ENCODE measurements around the gene KCNQ2.

KCNQ2 gene

GRCh38 chr20:63444548-63444947, 27.9 kb downstream of the KCNQ2 start:
- no peak overlapping the region for H3K4me3 ChIP-seq (ENCODE audit: low read length)
- DNase-seq, result no peak
- no peak overlapping the region for H2BK15ac ChIP-seq (replicated peaks; ENCODE audit: low read depth)
- H3K79me2 ChIP-seq (ENCODE audit: control insufficient read depth, insufficient read depth, low read length), result peaks cover 2% of the 10 kb centered on the region
- H3K23ac ChIP-seq (ENCODE audit: low read length), result no peak overlapping the region
- no peak overlapping the region for H3K18ac ChIP-seq (ENCODE audit: low read length)
- no peak overlapping the region for H3K4ac ChIP-seq (ENCODE audit: low read depth, low read length)
- no peak overlapping the region for H2AK5ac ChIP-seq (ENCODE audit: low read length)
- H2BK5ac ChIP-seq (ENCODE audit: low read length), result no peak overlapping the region
- peaks cover 6% of the 10 kb centered on the region for H3K79me1 ChIP-seq (ENCODE audit: low read length)
- H4K8ac ChIP-seq (ENCODE audit: low read depth, low read length), result no peak overlapping the region
- no peak overlapping the region for H2BK120ac ChIP-seq (ENCODE audit: low read depth, low read length)
- H3K56ac ChIP-seq (ENCODE audit: low read length), result no peak overlapping the region
- WGBS (ENCODE audit: extremely low coverage, insufficient coverage, low lambda C conversion rate), result no CpG with 5 or more reads among the region's 24 CpGs
- H3K27me3 ChIP-seq (ENCODE audit: insufficient read depth, low read length, poor library complexity), result no peaks in the 10 kb centered on the region
- no peak overlapping the region for H4K5ac ChIP-seq (ENCODE audit: low read length)
- H3K27ac ChIP-seq (ENCODE audit: low read depth, low read length), result no peak overlapping the region
- no peaks in the 10 kb centered on the region for H3K4me1 ChIP-seq (ENCODE audit: control insufficient read depth, low read depth, low read length)
- no peaks in the 10 kb centered on the region for H3K36me3 ChIP-seq (ENCODE audit: control insufficient read depth, insufficient read depth, low read length)
- no peak overlapping the region for H3K9ac ChIP-seq (ENCODE audit: low read length)
- no peak overlapping the region for H3K4me2 ChIP-seq (ENCODE audit: low read length)

- H3K56ac ChIP-seq (ENCODE audit: low read length), result no peak overlapping the region
- WGBS (ENCODE audit: extremely low coverage, insufficient coverage, low lambda C conversion rate), result no CpG with 5 or more reads among the region's 25 CpGs
- H2BK15ac ChIP-seq (replicated peaks; ENCODE audit: low read depth), result no peak overlapping the region
- H3K18ac ChIP-seq (ENCODE audit: low read length), result no peak overlapping the region
- no peak overlapping the region for H3K4ac ChIP-seq (ENCODE audit: low read depth, low read length)
- H2BK120ac ChIP-seq (ENCODE audit: low read depth, low read length), result no peak overlapping the region
- no peak overlapping the region for H4K8ac ChIP-seq (ENCODE audit: low read depth, low read length)
- no peak overlapping the region for H3K27ac ChIP-seq (ENCODE audit: low read depth, low read length)
- no peak for DNase-seq
- no peak overlapping the region for H2BK5ac ChIP-seq (ENCODE audit: low read length)
- no peaks in the 10 kb centered on the region for H3K4me1 ChIP-seq (ENCODE audit: control insufficient read depth, low read depth, low read length)
- H3K4me2 ChIP-seq (ENCODE audit: low read length), result no peak overlapping the region
- H4K5ac ChIP-seq (ENCODE audit: low read length), result no peak overlapping the region
- peaks cover 3% of the 10 kb centered on the region for H3K79me1 ChIP-seq (ENCODE audit: low read length)
- no peaks in the 10 kb centered on the region for H3K36me3 ChIP-seq (ENCODE audit: control insufficient read depth, insufficient read depth, low read length)
- no peak overlapping the region for H3K4me3 ChIP-seq (ENCODE audit: low read length)
- no peaks in the 10 kb centered on the region for H3K27me3 ChIP-seq (ENCODE audit: insufficient read depth, low read length, poor library complexity)
- H3K79me2 ChIP-seq (ENCODE audit: control insufficient read depth, insufficient read depth, low read length), result peaks cover 2% of the 10 kb centered on the region
- H2AK5ac ChIP-seq (ENCODE audit: low read length), result no peak overlapping the region
- no peak overlapping the region for H3K9ac ChIP-seq (ENCODE audit: low read length)
- no peak overlapping the region for H3K23ac ChIP-seq (ENCODE audit: low read length)
Observed at GRCh38 chr20:63443606-63444395, 28.7 kb downstream of the KCNQ2 start.

GRCh38 chr20:63442100-63442493, 30.4 kb downstream of the KCNQ2 start:
- peak; percentile 76 for DNase-seq
- Histone ChIP-seq H3K4me3 (ENCODE audit: low read length) (no peak overlapping the region), H3K56ac (ENCODE audit: low read length) (peak overlapping the region; percentile 8), H3K18ac (ENCODE audit: low read length) (no peak overlapping the region), H3K79me1 (ENCODE audit: low read length) (peaks cover 2% of the 10 kb centered on the region), H2BK120ac (ENCODE audit: low read depth, low read length) (no peak overlapping the region), H3K4ac (ENCODE audit: low read depth, low read length) (no peak overlapping the region), H2BK15ac (replicated peaks; ENCODE audit: low read depth) (no peak overlapping the region), H3K9ac (ENCODE audit: low read length) (no peak overlapping the region), H3K23ac (ENCODE audit: low read length) (no peak overlapping the region), H4K5ac (ENCODE audit: low read length) (no peak overlapping the region), H3K36me3 (ENCODE audit: control insufficient read depth, insufficient read depth, low read length) (no peaks in the 10 kb centered on the region), H3K27ac (ENCODE audit: low read depth, low read length) (no peak overlapping the region), H2AK5ac (ENCODE audit: low read length) (no peak overlapping the region), H3K4me1 (ENCODE audit: control insufficient read depth, low read depth, low read length) (no peaks in the 10 kb centered on the region), H2BK5ac (ENCODE audit: low read length) (no peak overlapping the region), H3K4me2 (ENCODE audit: low read length) (no peak overlapping the region), H3K27me3 (ENCODE audit: insufficient read depth, low read length, poor library complexity) (no peaks in the 10 kb centered on the region), H4K8ac (ENCODE audit: low read depth, low read length) (no peak overlapping the region), H3K79me2 (ENCODE audit: control insufficient read depth, insufficient read depth, low read length) (peaks cover 2% of the 10 kb centered on the region)
- no CpG with 5 or more reads among the region's 11 CpGs for WGBS (ENCODE audit: extremely low coverage, insufficient coverage, low lambda C conversion rate)

GRCh38 chr20:63441136-63442099, 31.0 kb downstream of the KCNQ2 start:
- H3K18ac ChIP-seq (ENCODE audit: low read length), result no peak overlapping the region
- H4K8ac ChIP-seq (ENCODE audit: low read depth, low read length), result no peak overlapping the region
- no peak overlapping the region for H2AK5ac ChIP-seq (ENCODE audit: low read length)
- H3K4me1 ChIP-seq (ENCODE audit: control insufficient read depth, low read depth, low read length), result no peaks in the 10 kb centered on the region
- H3K4me2 ChIP-seq (ENCODE audit: low read length), result no peak overlapping the region
- H2BK5ac ChIP-seq (ENCODE audit: low read length), result no peak overlapping the region
- H3K56ac ChIP-seq (ENCODE audit: low read length), result peak overlapping the region; percentile 8
- no peak overlapping the region for H3K4ac ChIP-seq (ENCODE audit: low read depth, low read length)
- WGBS (ENCODE audit: extremely low coverage, insufficient coverage, low lambda C conversion rate), result no CpG with 5 or more reads among the region's 22 CpGs
- peaks cover 2% of the 10 kb centered on the region for H3K79me1 ChIP-seq (ENCODE audit: low read length)
- H4K5ac ChIP-seq (ENCODE audit: low read length), result no peak overlapping the region
- H3K27me3 ChIP-seq (ENCODE audit: insufficient read depth, low read length, poor library complexity), result no peaks in the 10 kb centered on the region
- H2BK15ac ChIP-seq (replicated peaks; ENCODE audit: low read depth), result no peak overlapping the region
- H3K23ac ChIP-seq (ENCODE audit: low read length), result no peak overlapping the region
- peaks cover 2% of the 10 kb centered on the region for H3K79me2 ChIP-seq (ENCODE audit: control insufficient read depth, insufficient read depth, low read length)
- no peak for DNase-seq
- no peak overlapping the region for H3K4me3 ChIP-seq (ENCODE audit: low read length)
- H3K36me3 ChIP-seq (ENCODE audit: control insufficient read depth, insufficient read depth, low read length), result no peaks in the 10 kb centered on the region
- no peak overlapping the region for H3K9ac ChIP-seq (ENCODE audit: low read length)
- no peak overlapping the region for H2BK120ac ChIP-seq (ENCODE audit: low read depth, low read length)
- no peak overlapping the region for H3K27ac ChIP-seq (ENCODE audit: low read depth, low read length)

GRCh38 chr20:63440366-63440955, 32.0 kb downstream of the KCNQ2 start:
- no peak overlapping the region for H2AK5ac ChIP-seq (ENCODE audit: low read length)
- no peaks in the 10 kb centered on the region for H3K27me3 ChIP-seq (ENCODE audit: insufficient read depth, low read length, poor library complexity)
- WGBS (ENCODE audit: extremely low coverage, insufficient coverage, low lambda C conversion rate), result no CpG with 5 or more reads among the region's 26 CpGs
- H4K8ac ChIP-seq (ENCODE audit: low read depth, low read length), result no peak overlapping the region
- H3K4me1 ChIP-seq (ENCODE audit: control insufficient read depth, low read depth, low read length), result no peaks in the 10 kb centered on the region
- H3K79me1 ChIP-seq (ENCODE audit: low read length), result peaks cover 2% of the 10 kb centered on the region
- H4K5ac ChIP-seq (ENCODE audit: low read length), result no peak overlapping the region
- no peak overlapping the region for H2BK120ac ChIP-seq (ENCODE audit: low read depth, low read length)
- H3K4me3 ChIP-seq (ENCODE audit: low read length), result no peak overlapping the region
- H3K36me3 ChIP-seq (ENCODE audit: control insufficient read depth, insufficient read depth, low read length), result no peaks in the 10 kb centered on the region
- peaks cover 2% of the 10 kb centered on the region for H3K79me2 ChIP-seq (ENCODE audit: control insufficient read depth, insufficient read depth, low read length)
- no peak for DNase-seq
- no peak overlapping the region for H2BK15ac ChIP-seq (replicated peaks; ENCODE audit: low read depth)
- H3K18ac ChIP-seq (ENCODE audit: low read length), result no peak overlapping the region
- no peak overlapping the region for H2BK5ac ChIP-seq (ENCODE audit: low read length)
- H3K56ac ChIP-seq (ENCODE audit: low read length), result no peak overlapping the region
- H3K9ac ChIP-seq (ENCODE audit: low read length), result no peak overlapping the region
- no peak overlapping the region for H3K4me2 ChIP-seq (ENCODE audit: low read length)
- H3K27ac ChIP-seq (ENCODE audit: low read depth, low read length), result no peak overlapping the region
- no peak overlapping the region for H3K23ac ChIP-seq (ENCODE audit: low read length)
- H3K4ac ChIP-seq (ENCODE audit: low read depth, low read length), result no peak overlapping the region

Data from mesendoderm (in vitro differentiated cells).